Eye (tissue), 1 donor: ENCODE measurements around the gene CNGA4.

Experiments used
- DNase-seq: peaks from one replicate; pipeline ENCODE4 v3.0.0-alpha.2; 2015

The CNGA4 gene, protein sequence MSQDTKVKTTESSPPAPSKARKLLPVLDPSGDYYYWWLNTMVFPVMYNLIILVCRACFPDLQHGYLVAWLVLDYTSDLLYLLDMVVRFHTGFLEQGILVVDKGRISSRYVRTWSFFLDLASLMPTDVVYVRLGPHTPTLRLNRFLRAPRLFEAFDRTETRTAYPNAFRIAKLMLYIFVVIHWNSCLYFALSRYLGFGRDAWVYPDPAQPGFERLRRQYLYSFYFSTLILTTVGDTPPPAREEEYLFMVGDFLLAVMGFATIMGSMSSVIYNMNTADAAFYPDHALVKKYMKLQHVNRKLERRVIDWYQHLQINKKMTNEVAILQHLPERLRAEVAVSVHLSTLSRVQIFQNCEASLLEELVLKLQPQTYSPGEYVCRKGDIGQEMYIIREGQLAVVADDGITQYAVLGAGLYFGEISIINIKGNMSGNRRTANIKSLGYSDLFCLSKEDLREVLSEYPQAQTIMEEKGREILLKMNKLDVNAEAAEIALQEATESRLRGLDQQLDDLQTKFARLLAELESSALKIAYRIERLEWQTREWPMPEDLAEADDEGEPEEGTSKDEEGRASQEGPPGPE

GRCh38 chr11:6238902-6239301 is at the start of gene CNGA4:
TSS of gene CNGA4 (plus strand) at chr11:6239089. CDS start at chr11:6239207, 118 bp downstream.
- DNase-seq, result no peak

GRCh38 chr11:6191742-6192141 is 47.1 kb upstream of the CNGA4 start:
- DNase-seq, result no peak

DNA sequence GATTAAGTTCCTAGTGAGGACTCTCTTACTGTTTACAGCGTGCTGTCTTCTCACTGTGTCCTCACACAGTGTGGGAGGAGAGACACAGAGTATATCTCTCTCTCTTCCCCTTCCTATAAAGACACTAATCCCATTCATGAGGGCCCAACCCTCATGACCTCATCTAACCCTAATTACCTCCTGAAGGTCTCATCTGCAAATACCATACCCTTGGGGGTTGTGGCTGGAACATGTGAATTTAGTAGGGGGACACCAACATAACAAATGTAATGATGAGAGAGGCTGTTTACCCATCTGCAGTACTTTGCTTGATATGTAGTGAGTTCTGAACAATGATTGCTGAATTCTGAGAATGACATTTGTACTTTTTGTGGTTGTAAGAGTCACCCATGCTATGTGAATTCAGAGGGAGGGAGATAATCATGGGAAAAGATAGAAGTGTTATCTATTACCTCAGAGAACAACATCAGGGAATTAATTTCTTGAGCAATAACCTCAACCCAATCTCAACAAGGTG is 44.8 kb upstream of the CNGA4 start:
- DNase-seq, result no peak

- DNase-seq, result peak; percentile 53
Observed at GRCh38 chr11:6196396-6196795, 42.5 kb upstream of the CNGA4 start.

- no peak for DNase-seq
Observed at GRCh38 chr11:6197466-6198200, 41.3 kb upstream of the CNGA4 start.

- DNase-seq, result no peak
Observed at GRCh38 chr11:6199174-6199810, 39.6 kb upstream of the CNGA4 start, which contains the start of gene OR52W1. TSS of gene OR52W1 (plus strand) at chr11:6199224. CDS start at chr11:6199224, 0 bp downstream.

GRCh38 chr11:6200975-6201374 is 37.9 kb upstream of the CNGA4 start:
- no peak for DNase-seq

DNA sequence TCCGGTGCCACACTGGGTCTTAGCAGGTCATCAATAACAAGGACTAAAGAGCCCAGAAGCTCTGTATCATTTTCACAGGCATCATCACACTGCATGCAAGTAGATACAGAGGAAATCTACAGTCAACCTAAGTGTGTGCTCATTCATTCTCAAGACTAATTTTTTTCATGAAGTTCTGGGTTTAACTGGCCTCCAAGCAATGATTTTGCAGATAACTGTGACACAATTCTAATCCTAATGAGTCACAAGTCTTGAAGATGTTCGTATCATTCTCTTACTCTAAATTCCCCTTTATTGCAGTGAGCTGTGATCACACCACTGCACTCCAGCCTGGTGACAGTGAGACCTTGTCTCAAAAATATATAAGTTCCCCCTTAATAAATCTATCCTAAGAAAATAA is 37.4 kb upstream of the CNGA4 start:
- DNase-seq, result no peak

GRCh38 chr11:6202041-6202440 is 36.8 kb upstream of the CNGA4 start:
- no peak for DNase-seq

- DNase-seq, result no peak
Observed at GRCh38 chr11:6203327-6203726, 35.6 kb upstream of the CNGA4 start.

DNA sequence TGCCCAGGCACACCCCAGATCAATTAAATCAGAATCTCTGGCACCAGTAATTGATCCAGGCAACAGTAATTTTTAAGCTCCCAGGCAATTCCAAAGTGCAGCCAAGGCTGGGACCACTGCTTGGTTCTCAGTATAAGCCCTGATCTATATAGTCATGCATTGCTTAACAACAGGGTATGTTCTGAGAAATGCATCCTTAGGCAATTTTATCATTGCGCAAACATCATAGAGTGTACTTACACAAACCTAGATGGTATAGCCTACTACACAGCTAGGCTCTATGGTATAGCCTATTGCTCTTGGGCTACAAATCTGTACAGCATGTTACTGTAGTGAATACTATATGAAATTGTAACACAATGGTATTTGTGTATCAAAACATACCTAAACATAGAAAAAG is 34.2 kb upstream of the CNGA4 start:
- DNase-seq, result no peak

GRCh38 chr11:6205366-6205765 is 33.5 kb upstream of the CNGA4 start, which contains the start of gene C11orf42:
TSS of gene C11orf42 (plus strand) at chr11:6205557. CDS start at chr11:6205616, 59 bp downstream.
- DNase-seq, result no peak

DNA sequence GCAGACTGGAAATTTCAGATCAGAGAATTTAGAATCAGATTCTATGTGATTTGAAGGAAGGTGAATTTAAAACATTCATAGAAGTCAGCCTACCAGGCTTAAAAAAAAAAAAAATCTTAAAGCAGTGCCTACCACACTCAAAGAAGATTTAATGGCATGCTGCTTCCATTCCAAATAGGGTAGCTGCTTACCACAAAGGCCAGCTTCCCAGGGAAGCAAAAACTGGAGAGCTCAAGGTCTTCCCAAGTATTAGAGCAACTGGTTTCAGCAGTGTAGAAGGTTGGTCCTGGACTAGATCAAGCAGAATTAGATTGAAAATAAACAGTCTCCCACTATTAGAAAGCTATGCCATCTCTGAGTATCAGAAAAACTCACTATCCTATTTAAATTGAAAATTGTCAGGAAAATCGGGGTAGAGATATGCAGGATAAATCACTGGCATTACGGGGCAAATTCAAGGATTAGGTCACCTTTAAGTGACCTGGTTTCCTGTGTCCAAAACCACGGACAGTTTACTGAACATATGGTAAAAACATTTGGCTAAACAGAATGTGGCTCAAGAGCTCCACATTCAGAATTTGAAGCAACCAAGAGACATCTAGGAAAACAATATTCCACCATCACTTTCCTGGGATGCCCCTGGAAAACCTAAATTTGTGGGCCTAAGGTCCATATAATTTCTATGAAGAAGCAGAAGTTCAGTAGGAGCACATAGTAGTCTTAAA is 32.3 kb upstream of the CNGA4 start:
- no peak for DNase-seq

GRCh38 chr11:6209801-6210200 is 29.1 kb upstream of the CNGA4 start:
- DNase-seq, result no peak

- DNase-seq, result no peak
Observed at GRCh38 chr11:6210274-6210955, 28.5 kb upstream of the CNGA4 start.

GRCh38 chr11:6214530-6214929 is 24.4 kb upstream of the CNGA4 start:
- DNase-seq, result no peak

DNA sequence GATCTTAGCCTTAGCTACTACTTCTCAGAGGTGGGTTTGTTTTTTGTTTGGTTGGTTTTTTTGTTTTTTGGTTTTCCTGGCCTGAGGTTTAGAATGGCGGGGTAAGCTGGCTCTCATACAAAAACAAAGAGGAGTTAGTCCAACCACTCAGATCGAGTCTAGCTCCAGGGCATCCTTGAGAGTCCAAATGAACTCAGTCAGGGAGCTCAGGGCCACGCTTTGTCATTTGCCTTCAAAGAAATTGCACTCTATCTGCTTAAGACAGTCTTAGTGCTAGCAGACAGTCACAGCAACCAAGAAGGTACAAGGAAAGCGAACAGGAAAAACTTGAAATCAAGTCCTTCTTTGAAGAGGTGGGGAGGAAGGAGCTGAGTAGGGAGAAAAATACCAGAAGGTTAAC is 22.4 kb upstream of the CNGA4 start:
- DNase-seq, result no peak

- DNase-seq, result no peak
Observed at GRCh38 chr11:6217722-6218121, 21.2 kb upstream of the CNGA4 start.

DNA sequence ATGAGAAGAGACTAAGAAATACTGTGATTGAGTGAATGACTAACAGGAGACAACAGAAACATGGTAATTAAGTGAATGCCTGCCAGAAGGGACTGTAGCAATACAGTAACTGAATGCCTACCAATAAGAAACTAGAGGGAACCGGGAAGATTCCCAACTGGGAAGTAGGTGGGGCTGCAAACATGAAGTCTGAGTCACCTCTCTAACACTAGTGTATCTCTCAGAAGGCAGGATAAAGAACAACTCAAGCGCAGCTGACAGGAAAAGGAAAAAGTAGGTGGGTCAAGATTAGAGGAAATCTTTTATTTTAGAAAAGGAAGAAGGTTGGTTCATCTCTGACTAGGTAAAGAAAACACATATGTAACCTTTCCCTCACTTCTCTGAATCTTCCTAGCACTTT is 19.5 kb upstream of the CNGA4 start:
- DNase-seq, result no peak

- no peak for DNase-seq
Observed at GRCh38 chr11:6223854-6224253, 15.0 kb upstream of the CNGA4 start.

- DNase-seq, result no peak
Observed at GRCh38 chr11:6224421-6224820, 14.5 kb upstream of the CNGA4 start.

- DNase-seq, result no peak
Observed at GRCh38 chr11:6225024-6225423, 13.9 kb upstream of the CNGA4 start.
